ENCODE data around the gene TMEM62. TPM values are rescaled to one million over a fixed set of nuclear protein-coding genes. Genes with fewer than 3 reads are reported as not detected.

The TMEM62 gene
- total and polyA plus RNA-seq, 10 of the 15 experiments (the other 5 are each of a cell fraction or from before 2014, with no cell fraction given) = 7.0 to 26.8 (median 14.9) TPM

- WGBS (ENCODE audit: insufficient coverage, insufficient replicate concordance, low lambda C conversion rate, missing lambda C conversion rate) = 39% methylated on average over 23 of the region's 23 CpGs
- no peaks in the 10 kb centered on the region for H3K79me2 ChIP-seq (ENCODE audit: control insufficient read depth, insufficient read depth, low read length)
- H3K9ac ChIP-seq (ENCODE audit: control insufficient read depth, insufficient read depth, low read length) = no peak overlapping the region
- SMC1A ChIA-PET (ENCODE audit: uncharacterized antibody, unreplicated experiment) = interaction anchor here (1.2 kb wide), 1 partner anchor 78 kb away, joined by 3 read pairs; no protein-coding TSS in a partner anchor
- no peak overlapping the region for H3K4me3 ChIP-seq
- no peak overlapping the region for H3K27ac ChIP-seq (ENCODE audit: control insufficient read depth, insufficient read depth)
- peaks cover 0 to 3% of the 10 kb centered on the region in 2 experiments; a peak in 2 of 4 replicates for H3K27me3 ChIP-seq (replicated peaks in 1 of 2; ENCODE audit: control insufficient read depth in 2 of 2, insufficient read depth in 2 of 2, low read length in 1 of 2)
- intact Hi-C loops (cut with micrococcal nuclease; ENCODE audit: unreplicated experiment) (no loop called here), in situ Hi-C loops (cut with MboI) (no loop called here)
- no peaks in the 10 kb centered on the region for H3K4me1 ChIP-seq (ENCODE audit: control insufficient read depth, insufficient read depth, low read length)
- BruUV-seq (replicated peaks) = no TSS peak
- H3K4me2 ChIP-seq (ENCODE audit: control insufficient read depth, insufficient read depth) = no peak overlapping the region
- DNase-seq (ENCODE audit: low read depth, low spot score) = no peak
- H3K36me3 ChIP-seq (ENCODE audit: control insufficient read depth in 2 of 2, insufficient read depth in 2 of 2, low read length in 1 of 2) = no peaks in the 10 kb centered on the region
- RAD21 ChIA-PET (ENCODE audit: unreplicated experiment) = interaction anchor here (1.1 kb wide), 1 partner anchor 17 kb away, joined by 3 read pairs; no protein-coding TSS in a partner anchor
- no peaks in the 10 kb centered on the region for H3K9me3 ChIP-seq (replicated peaks; ENCODE audit: control insufficient read depth, insufficient read depth, low read length)
- no peak for TF ChIP-seq RBBP5 (conservative IDR thresholded peaks at IDR 0.05)
- no peak for TF ChIP-seq EED (IDR thresholded peaks at IDR 0.05; ENCODE audit: low read depth)
- TF ChIP-seq ATF7 (IDR thresholded peaks at IDR 0.05; ENCODE audit: low read depth) = no peak
- TF ChIP-seq ASH2L (IDR thresholded peaks at IDR 0.05; ENCODE audit: borderline replicate concordance, low read depth) = no peak
- no peak for TF ChIP-seq GABPA (IDR thresholded peaks at IDR 0.05; ENCODE audit: low read depth)
- no peak for TF ChIP-seq SRF (IDR thresholded peaks at IDR 0.05; ENCODE audit: low read depth in 2 of 2, low read length in 2 of 2)
- no peak for TF ChIP-seq KAT2A (conservative IDR thresholded peaks at IDR 0.05; ENCODE audit: control insufficient read depth, low read depth, low read length)
- no peak for TF ChIP-seq IRF5 (IDR thresholded peaks at IDR 0.05; ENCODE audit: borderline replicate concordance)
- no peak for TF ChIP-seq ZBTB4 (CRISPR knock-in tag; IDR thresholded peaks at IDR 0.05)
- TF ChIP-seq SKIL (IDR thresholded peaks at IDR 0.05; ENCODE audit: low read depth, poor library complexity, severe bottlenecking) = no peak
- TF ChIP-seq BCL11A (IDR thresholded peaks at IDR 0.05; ENCODE audit: low read depth, low read length) = no peak
- TF ChIP-seq SMAD5 (IDR thresholded peaks at IDR 0.05; ENCODE audit: low read depth) = no peak
- TF ChIP-seq FOXK2 (IDR thresholded peaks at IDR 0.05) = no peak
- ATAC-seq = no peak
- POLR2A ChIA-PET = interaction anchor here (0.5 to 1.0 kb wide), 3 partner anchors 14 to 834 kb away, joined by 3 to 5 read pairs (median 4); no protein-coding TSS in a partner anchor
- no peak for FAIRE-seq
- H2AFZ ChIP-seq (ENCODE audit: control insufficient read depth, low read depth, low read length) = no peak overlapping the region
- CTCF ChIA-PET = interaction anchor here (0.6 to 1.6 kb wide), 5 partner anchors 8 to 72 kb away, joined by 3 to 5 read pairs (median 3); no protein-coding TSS in a partner anchor
- no peaks in the 10 kb centered on the region for H4K20me1 ChIP-seq (ENCODE audit: control insufficient read depth, insufficient read depth)
These were observed 74.9 kb downstream of the TMEM62 start for GRCh38 chr15:43208052-43209002.

Measured in GM12878 (cell line).